CD4-positive, CD25-positive, alpha-beta regulatory T cell (primary cell): ENCODE results near the gene STK36. TPM values are rescaled to one million over a fixed set of nuclear protein-coding genes. Genes with fewer than 3 reads are reported as not detected.
"Not testable (repeated sequence)": the region's sequence is repeated elsewhere in the genome, so short reads cannot be mapped to it uniquely, and the experiment has no call there.

Experiments used
- ATAC-seq, 2 donors: fragments of 150-1000 bp; cut with Tn5 transposase; one replicate each; pipeline ENCODE4 v1.10.0; 2021; ENCODE audit warnings: low read depth in 2 of 2, moderate number of reproducible peaks in 2 of 2, moderate library complexity in 1 of 2
- DNase-seq, 3 donors: peaks; one replicate each; pipeline versions ENCODE4 v3.0.0 to v3.0.0-alpha.2; 2012 to 2022; ENCODE audit warnings: mixed read lengths in 1 of 3
- H3K27ac ChIP-seq: one replicate; pipeline ENCODE4 v1.7.0; 2013; ENCODE audit warnings: mild to moderate bottlenecking, low read length; ENCODE audit not compliant: insufficient read depth, poor library complexity, severe bottlenecking
- H3K27me3 ChIP-seq: one replicate; pipeline ENCODE4 v1.7.0; 2013; ENCODE audit warnings: low read length; ENCODE audit not compliant: control insufficient read depth, insufficient read depth
- H3K36me3 ChIP-seq: one replicate; pipeline ENCODE4 v1.7.0; 2013; ENCODE audit warnings: mild to moderate bottlenecking, low read length, moderate library complexity; ENCODE audit not compliant: control insufficient read depth, insufficient read depth
- H3K4me1 ChIP-seq: 2 replicates; pipeline ENCODE4 v1.7.0; 2013; ENCODE audit warnings: mild to moderate bottlenecking, low read length; ENCODE audit not compliant: insufficient read depth, control insufficient read depth, poor library complexity, severe bottlenecking
- H3K4me3 ChIP-seq: one replicate; pipeline ENCODE4 v1.7.0; 2013; ENCODE audit warnings: low read depth, mild to moderate bottlenecking, low read length, moderate library complexity
- H3K9me3 ChIP-seq, 2 experiments: 1 replicate in 1 of 2; 2 replicates in 1 of 2; pipeline ENCODE4 v1.7.0; 2013; ENCODE audit warnings: low read length in 2 of 2, mild to moderate bottlenecking in 1 of 2, moderate library complexity in 1 of 2; ENCODE audit not compliant: control insufficient read depth in 2 of 2
- H3K27ac Mint-ChIP-seq, 3 donors: one replicate each; pipeline ENCODE4 v1.8.0; 2020 to 2022; ENCODE audit warnings: mild to moderate bottlenecking in 3 of 3, mixed read lengths in 3 of 3, moderate library complexity in 2 of 3
- H3K27me3 Mint-ChIP-seq: one replicate; pipeline ENCODE4 v1.8.0; 2022; ENCODE audit warnings: mild to moderate bottlenecking, mixed read lengths
- H3K36me3 Mint-ChIP-seq: one replicate; pipeline ENCODE4 v1.8.0; 2020; ENCODE audit warnings: mixed read lengths
- H3K4me1 Mint-ChIP-seq, 4 donors: one replicate each; pipeline ENCODE4 v1.8.0; 2020 to 2022; ENCODE audit warnings: mixed read lengths in 4 of 4, mild to moderate bottlenecking in 1 of 4
- H3K4me3 Mint-ChIP-seq, 4 donors: one replicate each; pipeline ENCODE4 v1.8.0; 2020 to 2022; ENCODE audit warnings: mild to moderate bottlenecking in 4 of 4, mixed read lengths in 4 of 4, moderate library complexity in 3 of 4
- H3K9me3 Mint-ChIP-seq, 7 donors: one replicate each; pipeline ENCODE4 v1.8.0; 2020 to 2022; ENCODE audit warnings: mixed read lengths in 7 of 7, mild to moderate bottlenecking in 3 of 7, moderate library complexity in 2 of 7
- polyA plus RNA-seq, 4 donors: library from polyadenylated mRNA; unstranded; fragments of 300-500 nt; fragmentation: Illumina TruSeq; gene quantifications; one replicate each; pipeline ENCODE4 v1.2.3, GENCODE V29; 2021
- total RNA-seq: library from RNA; stranded (reverse); gene quantifications from one replicate; pipeline ENCODE4 v1.2.3, GENCODE V29; 2022

The STK36 gene
- total and polyA plus RNA-seq, 5 donors from 2014 or later: 1.8 to 10.5 (median 2.7) TPM

GRCh38 chr2:218664653-218665052 lies 7.2 kb upstream of the STK36 start:
- Histone ChIP-seq H3K4me3 (no peak overlapping the region), H3K27me3 (no peaks in the 10 kb centered on the region), H3K9me3 (no peaks in the 10 kb centered on the region), H3K36me3 (peaks cover 64% of the 10 kb centered on the region), H3K4me1 (peaks cover 6% of the 10 kb centered on the region), H3K27ac (no peak overlapping the region)
- peaks cover 8 to 11% (median 10%) of the 10 kb centered on the region in 4 donors for H3K4me1 Mint-ChIP-seq
- no peak for DNase-seq
- H3K36me3 Mint-ChIP-seq: peaks cover 39% of the 10 kb centered on the region
- H3K9me3 Mint-ChIP-seq: no peaks in the 10 kb centered on the region
- H3K4me3 Mint-ChIP-seq: peak overlapping the region in 1 of 4 donors; percentile 60
- no peak overlapping the region for H3K27ac Mint-ChIP-seq
- no peak for ATAC-seq
- no peaks in the 10 kb centered on the region for H3K27me3 Mint-ChIP-seq

DNA sequence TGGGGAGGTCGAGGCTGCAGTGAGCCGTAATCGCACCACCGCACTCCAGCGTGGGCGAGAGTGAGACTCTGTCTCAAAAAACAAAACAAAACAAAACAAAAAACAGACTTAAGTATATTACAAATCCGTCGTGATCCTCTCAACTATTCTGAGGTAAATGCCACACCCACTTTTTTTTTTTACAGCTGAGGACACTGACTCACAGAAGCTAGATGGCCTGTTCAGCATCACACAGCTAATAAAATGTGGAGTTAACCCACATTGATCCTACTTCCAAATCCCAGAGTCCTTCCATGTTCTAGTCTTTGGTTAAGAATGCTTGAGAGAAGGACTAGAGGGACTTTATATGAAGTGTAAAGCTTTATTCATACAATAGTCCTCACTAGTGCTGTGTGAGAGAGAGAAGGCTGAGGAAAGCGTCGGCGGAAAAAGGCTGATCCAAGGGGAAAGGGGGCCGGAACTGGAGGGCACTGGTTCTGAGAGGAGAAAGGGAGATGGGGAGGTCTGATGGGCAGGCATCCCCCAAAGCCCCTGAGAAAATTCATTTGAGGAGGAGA lies 711 bp upstream of the STK36 start:
- peak overlapping the region; percentile 79 for H3K27ac ChIP-seq
- Mint-ChIP-seq H3K36me3 (peaks cover 7% of the 10 kb centered on the region), H3K4me1 (peaks cover 4 to 23% (median 16%) of the 10 kb centered on the region in 4 donors), H3K27me3 (no peaks in the 10 kb centered on the region), H3K9me3 (no peaks in the 10 kb centered on the region), H3K4me3 (peak overlapping the region; percentile 96 to 99 (median 98)), H3K27ac (peak overlapping the region; percentile 96 to 98 (median 97))
- H3K4me3 ChIP-seq: peak overlapping the region; percentile 90
- H3K9me3 ChIP-seq: no peaks in the 10 kb centered on the region
- ATAC-seq (no peak), DNase-seq (peak in 1 of 3 donors; percentile 7)
- H3K27me3 ChIP-seq: no peaks in the 10 kb centered on the region
- H3K36me3 ChIP-seq: peaks cover 21% of the 10 kb centered on the region
- H3K4me1 ChIP-seq: peaks cover 17% of the 10 kb centered on the region

- H3K27ac Mint-ChIP-seq: no peak overlapping the region
- H3K4me3 Mint-ChIP-seq: peak overlapping the region in 2 of 4 donors; percentile 3 to 14
These were observed 7.2 kb downstream of the STK36 start for GRCh38 chr2:218679119-218679518.

DNA sequence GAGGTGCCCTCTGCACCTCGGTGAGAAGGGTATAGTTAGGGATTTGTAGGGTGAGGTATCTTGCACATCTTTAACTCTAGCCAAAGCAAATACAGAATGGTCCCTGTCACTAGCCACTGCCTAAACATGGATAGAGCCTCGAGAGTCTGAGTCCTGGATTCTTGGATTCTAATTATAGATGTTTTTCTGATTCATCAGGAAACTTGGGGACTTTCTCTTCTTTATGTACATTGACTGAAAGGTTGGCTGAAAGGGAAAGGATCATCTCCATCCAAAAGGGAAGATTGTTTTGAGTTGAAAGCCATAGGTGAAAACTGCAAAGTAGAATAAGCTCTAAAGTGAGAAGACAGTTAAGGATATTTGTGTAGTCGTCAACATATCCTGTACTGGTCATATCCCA lies 8.2 kb downstream of the STK36 start:
- H3K4me3 ChIP-seq: no peak overlapping the region
- no peaks in the 10 kb centered on the region for H3K9me3 ChIP-seq
- H3K4me1 ChIP-seq: no peaks in the 10 kb centered on the region
- no peaks in the 10 kb centered on the region for H3K36me3 ChIP-seq
- ATAC-seq (no peak), DNase-seq (no peak)
- no peaks in the 10 kb centered on the region for H3K27me3 ChIP-seq
- no peak overlapping the region for H3K27ac Mint-ChIP-seq
- no peak overlapping the region for H3K4me3 Mint-ChIP-seq
- H3K27ac ChIP-seq: no peak overlapping the region
- no peaks in the 10 kb centered on the region for H3K27me3 Mint-ChIP-seq
- H3K9me3 Mint-ChIP-seq: no peaks in the 10 kb centered on the region
- no peaks in the 10 kb centered on the region for H3K4me1 Mint-ChIP-seq
- peaks cover 10% of the 10 kb centered on the region for H3K36me3 Mint-ChIP-seq

More at GRCh38 chr2:218679119-218679518, 7.2 kb downstream of the STK36 start:
- Mint-ChIP-seq H3K27me3 (no peaks in the 10 kb centered on the region), H3K4me1 (no peaks in the 10 kb centered on the region), H3K9me3 (no peaks in the 10 kb centered on the region), H3K36me3 (peaks cover 10% of the 10 kb centered on the region)
- no peaks in the 10 kb centered on the region for H3K9me3 ChIP-seq
- no peak overlapping the region for H3K27ac ChIP-seq
- ATAC-seq (no peak), DNase-seq (no peak)
- H3K27me3 ChIP-seq: no peaks in the 10 kb centered on the region
- H3K4me1 ChIP-seq: no peaks in the 10 kb centered on the region
- H3K4me3 ChIP-seq: no peak overlapping the region
- no peaks in the 10 kb centered on the region for H3K36me3 ChIP-seq

DNA sequence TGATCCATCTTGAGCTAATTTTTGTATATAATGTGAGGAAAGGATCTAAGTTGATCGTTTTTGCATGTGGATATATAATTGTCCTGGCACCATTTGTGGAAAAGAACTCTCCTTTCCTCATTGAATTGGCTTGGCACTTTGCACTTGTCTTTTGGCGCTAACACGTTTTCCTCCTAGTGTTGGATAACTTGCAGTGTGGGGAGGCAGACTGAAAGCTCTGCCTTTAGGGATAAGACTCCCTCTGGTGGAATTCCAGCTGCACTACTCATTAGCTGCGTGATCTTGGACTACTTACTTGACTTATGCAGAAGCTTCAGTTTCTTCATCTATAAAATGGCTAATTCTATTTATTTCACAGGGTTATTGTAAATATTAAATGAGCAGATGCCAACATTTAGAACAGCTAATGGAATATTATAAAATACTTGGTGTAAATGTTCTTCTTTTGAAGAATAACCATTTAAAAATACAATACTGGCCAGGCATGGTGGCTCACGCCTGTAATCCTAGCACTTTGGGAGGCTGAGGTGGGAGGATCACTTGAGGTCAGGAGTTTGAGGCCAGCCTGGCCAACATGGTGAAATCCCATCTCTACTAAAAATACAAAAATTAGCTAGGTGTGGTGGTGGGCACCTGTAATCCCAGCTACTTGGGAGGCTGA lies 15.6 kb downstream of the STK36 start:
- H3K4me1 Mint-ChIP-seq, H3K27ac Mint-ChIP-seq, H3K9me3 Mint-ChIP-seq, H3K27me3 ChIP-seq, H3K4me3 Mint-ChIP-seq, H3K27ac ChIP-seq, H3K27me3 Mint-ChIP-seq, H3K4me3 ChIP-seq, H3K4me1 ChIP-seq, H3K36me3 ChIP-seq, H3K9me3 ChIP-seq: not testable (repeated sequence)
- peak; percentile 64 to 71 for ATAC-seq
- DNase-seq: peak; percentile 6 to 62 (median 30)
- H3K36me3 Mint-ChIP-seq: peaks cover 30% of the 10 kb centered on the region

GRCh38 chr2:218691234-218691633 lies 19.3 kb downstream of the STK36 start:
- Histone ChIP-seq H3K27me3 (no peaks in the 10 kb centered on the region), H3K36me3 (peaks cover 3% of the 10 kb centered on the region), H3K9me3 (no peaks in the 10 kb centered on the region), H3K27ac (no peak overlapping the region), H3K4me3 (no peak overlapping the region), H3K4me1 (no peaks in the 10 kb centered on the region)
- Mint-ChIP-seq H3K9me3 (peaks cover 0 to 2% (median 0%) of the 10 kb centered on the region in 7 donors), H3K36me3 (peaks cover 42% of the 10 kb centered on the region), H3K27ac (no peak overlapping the region), H3K4me3 (no peak overlapping the region), H3K27me3 (no peaks in the 10 kb centered on the region), H3K4me1 (no peaks in the 10 kb centered on the region)
- ATAC-seq: no peak
- DNase-seq: no peak

GRCh38 chr2:218694405-218695145 lies 22.7 kb downstream of the STK36 start:
- ATAC-seq: no peak
- peak overlapping the region in 2 of 3 donors; percentile 38 to 44 for H3K27ac Mint-ChIP-seq

More at GRCh38 chr2:218694405-218695145, 22.7 kb downstream of the STK36 start:
- Histone ChIP-seq H3K36me3 (peaks cover 3% of the 10 kb centered on the region), H3K27me3 (no peaks in the 10 kb centered on the region), H3K4me1 (no peaks in the 10 kb centered on the region), H3K4me3 (no peak overlapping the region), H3K9me3 (no peaks in the 10 kb centered on the region), H3K27ac (no peak overlapping the region)
- Mint-ChIP-seq H3K4me1 (no peaks in the 10 kb centered on the region), H3K4me3 (no peak overlapping the region), H3K36me3 (peaks cover 42% of the 10 kb centered on the region), H3K9me3 (peaks cover 0 to 4% (median 0%) of the 10 kb centered on the region in 7 donors), H3K27me3 (no peaks in the 10 kb centered on the region)
- no peak for DNase-seq
